Peyer's patch (tissue), 4 donors: ENCODE data around the gene SERPINB5. TPM values are rescaled to one million over a fixed set of nuclear protein-coding genes. Genes with fewer than 3 reads are reported as not detected.

Experiments
- DNase-seq, 3 donors: peaks; one replicate each; pipeline ENCODE4 v3.0.0-alpha.2; 2017 to 2019
- H3K27ac ChIP-seq, 4 donors: fragments of 200-600 bp; sonication (generic); one replicate each; pipeline ENCODE4 v1.5.1; 2016 to 2019
- H3K27me3 ChIP-seq, 2 donors: fragments of 200-600 bp; sonication (generic); one replicate each; pipeline ENCODE4 v1.5.1; 2019
- H3K36me3 ChIP-seq, 3 donors: fragments of 200-600 bp; sonication (generic); one replicate each; pipeline ENCODE4 v1.5.1; 2016 to 2019
- H3K4me1 ChIP-seq, 4 donors: fragments of 200-600 bp; sonication (generic); one replicate each; pipeline ENCODE4 v1.5.1; 2016 to 2019
- H3K4me3 ChIP-seq, 4 donors: fragments of 200-600 bp; sonication (generic); 1 replicate in 3 of 4; 2 replicates in 1 of 4; pipeline ENCODE4 v1.5.1; 2016 to 2019; ENCODE audit warnings: mild to moderate bottlenecking in 1 of 4
- H3K9me3 ChIP-seq, 4 donors: fragments of 200-600 bp; sonication (generic); one replicate each; pipeline ENCODE4 v1.5.1; 2016 to 2019; ENCODE audit warnings: mild to moderate bottlenecking in 1 of 4
- CTCF ChIP-seq, 6 experiments: fragments of 450-650 bp in 4 of 6; fragments of 200-600 bp in 2 of 6; sonication (generic) in 1 of 6; IDR thresholded peaks; one replicate each; pipeline ENCODE4 v1.5.1; 2017 to 2019; ENCODE audit warnings: antibody characterized with exemption in 6 of 6, mild to moderate bottlenecking in 3 of 6, moderate library complexity in 1 of 6
- POLR2A ChIP-seq, 2 donors: fragments of 450-650 bp; IDR thresholded peaks; one replicate each; pipeline ENCODE4 v1.5.1; 2017; ENCODE audit warnings: antibody characterized with exemption in 2 of 2, mild to moderate bottlenecking in 2 of 2, moderate library complexity in 2 of 2
- total RNA-seq, 4 donors: library from RNA; depleted of rRNA; stranded (reverse); fragments of >200 nt; gene quantifications; one replicate each; pipeline ENCODE4 v1.1.0, GENCODE V29; 2016

The SERPINB5 gene
- total RNA-seq, 4 donors from 2014 or later, result 5.2 to 26.1 (median 14.7) TPM

- Histone ChIP-seq H3K9me3 (no peaks in the 10 kb centered on the region), H3K27ac (peak overlapping the region in 1 of 4 donors; percentile 22)
Measured at GRCh38 chr18:63492851-63493250, 16.1 kb downstream of the SERPINB5 start.

DNA sequence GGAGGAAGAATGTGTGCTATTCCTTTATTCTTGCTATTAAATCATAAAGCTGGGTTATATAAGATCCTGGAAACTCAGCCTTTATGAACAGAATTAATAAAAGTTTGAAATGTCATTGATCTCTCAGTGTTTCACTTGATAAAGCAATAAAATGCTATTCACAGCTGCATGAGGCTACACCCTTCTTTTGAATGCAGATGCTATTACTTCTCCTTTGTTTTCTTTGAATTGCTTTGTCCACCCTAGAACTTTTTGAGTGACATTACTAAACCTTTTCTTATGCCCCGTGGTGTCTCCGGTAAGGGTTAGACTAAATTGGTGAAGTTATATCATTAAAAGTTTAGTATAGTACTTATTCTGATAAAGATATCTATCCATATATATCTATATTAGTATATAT lies 18.9 kb downstream of the SERPINB5 start:
- DNase-seq, result no peak
- Histone ChIP-seq H3K36me3 (peaks cover 0 to 4% (median 0%) of the 10 kb centered on the region in 3 donors), H3K9me3 (no peaks in the 10 kb centered on the region), H3K27ac (no peak overlapping the region), H3K27me3 (no peaks in the 10 kb centered on the region), H3K4me3 (no peak overlapping the region), H3K4me1 (peaks cover 0 to 3% (median 0%) of the 10 kb centered on the region in 4 donors)
- TF ChIP-seq POLR2A (IDR thresholded peaks at IDR 0.05) (no peak), CTCF (IDR thresholded peaks at IDR 0.05) (no peak)

More at GRCh38 chr18:63492851-63493250, 16.1 kb downstream of the SERPINB5 start:
- peaks cover 0 to 3% (median 0%) of the 10 kb centered on the region in 4 donors for H3K4me1 ChIP-seq
- no peaks in the 10 kb centered on the region for H3K27me3 ChIP-seq
- H3K36me3 ChIP-seq, result no peaks in the 10 kb centered on the region
- DNase-seq, result no peak
- H3K4me3 ChIP-seq, result no peak overlapping the region
- TF ChIP-seq POLR2A (IDR thresholded peaks at IDR 0.05) (no peak), CTCF (IDR thresholded peaks at IDR 0.05) (no peak)

DNA sequence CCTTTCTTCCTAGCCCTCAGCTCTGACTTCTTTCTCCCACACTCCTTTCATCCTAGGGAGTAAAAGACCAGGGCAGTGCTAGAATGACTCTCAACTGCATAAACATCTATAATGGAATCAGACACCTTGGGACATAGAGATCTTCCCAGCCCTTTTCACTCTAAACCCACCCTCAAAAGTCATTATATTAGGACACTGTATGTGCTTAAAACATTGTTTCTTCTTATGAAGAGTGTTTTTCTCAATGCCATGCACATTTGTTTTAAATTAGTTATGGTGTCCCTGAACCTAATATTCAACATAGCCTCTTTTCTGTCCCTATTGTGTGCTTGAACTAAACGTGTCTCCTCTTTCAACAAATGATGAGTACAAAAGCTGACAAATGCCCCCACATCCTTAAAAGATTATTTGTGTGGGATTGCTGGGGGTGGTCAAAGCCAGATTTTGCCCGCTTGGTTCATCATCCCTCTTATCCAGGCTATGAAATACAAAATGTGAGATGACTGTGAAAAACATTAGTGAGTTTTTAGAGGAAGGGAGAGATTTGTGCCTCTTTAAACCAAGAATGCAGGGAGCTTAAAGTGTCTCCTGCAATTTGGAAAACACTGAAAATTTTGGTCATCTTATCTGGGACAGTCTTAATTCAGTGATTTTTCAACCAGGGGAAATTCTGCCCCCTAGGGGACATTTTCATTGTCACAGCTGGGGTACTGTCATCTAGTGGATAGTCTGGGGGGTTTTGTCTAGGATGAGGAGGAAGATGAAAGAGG lies 29.0 kb downstream of the SERPINB5 start:
- H3K9me3 ChIP-seq, result no peaks in the 10 kb centered on the region
- no peaks in the 10 kb centered on the region for H3K4me1 ChIP-seq
- no peak overlapping the region for H3K4me3 ChIP-seq
- TF ChIP-seq POLR2A (IDR thresholded peaks at IDR 0.05) (no peak), CTCF (IDR thresholded peaks at IDR 0.05) (peak in 5 of 6 experiments; percentile 33 to 62 (median 60))
- no peak overlapping the region for H3K27ac ChIP-seq
- no peaks in the 10 kb centered on the region for H3K36me3 ChIP-seq
- DNase-seq, result peak in 1 of 3 donors; percentile 70
- no peaks in the 10 kb centered on the region for H3K27me3 ChIP-seq

DNA sequence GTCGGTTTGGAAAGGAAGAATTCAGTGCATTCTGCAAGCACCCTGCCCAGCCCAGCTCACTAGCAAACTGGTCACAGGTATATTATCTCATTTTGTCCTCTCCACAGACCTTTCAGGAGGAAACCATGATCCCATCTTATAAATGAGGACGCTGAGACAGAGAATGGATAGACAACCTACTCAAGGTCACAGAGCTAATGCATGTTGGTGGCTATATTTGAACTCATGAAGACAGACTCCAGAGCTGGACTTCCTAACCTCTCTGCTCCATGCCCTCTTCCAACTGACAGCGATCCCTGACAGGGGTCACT lies 29.5 kb downstream of the SERPINB5 start:
- H3K36me3 ChIP-seq, result no peaks in the 10 kb centered on the region
- H3K4me1 ChIP-seq, result no peaks in the 10 kb centered on the region
- TF ChIP-seq CTCF (IDR thresholded peaks at IDR 0.05) (no peak), POLR2A (IDR thresholded peaks at IDR 0.05) (no peak)

DNA sequence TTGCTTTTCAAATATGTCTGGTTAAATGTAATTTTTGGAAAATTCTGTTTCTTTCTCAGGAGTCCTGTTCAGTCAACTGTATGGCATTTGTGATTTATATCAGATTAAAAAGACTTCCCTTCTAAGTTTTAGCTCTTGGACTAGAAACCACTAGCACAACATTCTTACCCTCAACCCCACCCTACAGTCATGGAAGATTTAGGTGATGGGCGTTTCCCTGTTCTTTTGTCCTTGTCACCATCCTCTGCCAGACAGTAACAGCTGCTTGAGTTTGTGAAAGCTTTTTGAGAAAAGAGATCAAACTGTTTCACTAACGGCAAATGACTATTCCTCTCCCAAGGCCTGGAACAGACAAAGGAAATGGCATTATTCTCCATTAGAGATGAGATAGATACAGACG lies 31.8 kb downstream of the SERPINB5 start:
- no peak for DNase-seq

More for the DNA sequence above, 29.5 kb downstream of the SERPINB5 start:
- no peak overlapping the region for H3K27ac ChIP-seq
- no peaks in the 10 kb centered on the region for H3K27me3 ChIP-seq
- no peaks in the 10 kb centered on the region for H3K9me3 ChIP-seq
- DNase-seq, result no peak
- H3K4me3 ChIP-seq, result no peak overlapping the region

More for the DNA sequence above, 31.8 kb downstream of the SERPINB5 start:
- Histone ChIP-seq H3K9me3 (no peaks in the 10 kb centered on the region), H3K36me3 (no peaks in the 10 kb centered on the region), H3K27ac (no peak overlapping the region), H3K4me1 (no peaks in the 10 kb centered on the region), H3K27me3 (no peaks in the 10 kb centered on the region), H3K4me3 (no peak overlapping the region)
- TF ChIP-seq CTCF (IDR thresholded peaks at IDR 0.05), result no peak
- TF ChIP-seq POLR2A (IDR thresholded peaks at IDR 0.05), result no peak
